ENCODE results near the gene SH3BGRL2. TPM values are rescaled to one million over a fixed set of nuclear protein-coding genes. Genes with fewer than 3 reads are reported as not detected.

SH3BGRL2 gene
- total RNA-seq, 2 experiments from 2014 or later = 0.25 TPM; not detected in 1

GRCh38 chr6:79628466-79629288, 2.5 kb upstream of the SH3BGRL2 start:
- Histone ChIP-seq H3K9me2 (ENCODE audit: insufficient read depth, low read length) (no peaks in the 10 kb centered on the region), H3K79me2 (ENCODE audit: insufficient read depth, low read depth, low read length) (no peaks in the 10 kb centered on the region), H3K9me3 (ENCODE audit: low read length) (no peaks in the 10 kb centered on the region), H3K36me3 (ENCODE audit: insufficient read depth, low read length) (no peaks in the 10 kb centered on the region), H3K4me1 (ENCODE audit: insufficient read depth, low read length, poor library complexity, severe bottlenecking) (no peaks in the 10 kb centered on the region), H3K27ac (ENCODE audit: low read depth, low read length, poor library complexity, severe bottlenecking) (no peak overlapping the region), H2AFZ (ENCODE audit: low read length) (no peak overlapping the region), H3K4me2 (ENCODE audit: low read length) (no peak overlapping the region), H4K20me1 (ENCODE audit: insufficient read depth, low read length) (no peaks in the 10 kb centered on the region), H3K4me3 (ENCODE audit: low read depth, low read length, poor library complexity, severe bottlenecking) (no peak overlapping the region)
- DNase-seq (ENCODE audit: low spot score) = no peak
- intact Hi-C loops (cut with micrococcal nuclease; ENCODE audit: unreplicated experiment) = no loop called here
- BruUV-seq (replicated peaks) = no TSS peak
- ChIA-PET CTCF (ENCODE audit: unreplicated experiment) (no interaction called here), POLR2A (no interaction called here)
- TF ChIP-seq, protein P1, sequence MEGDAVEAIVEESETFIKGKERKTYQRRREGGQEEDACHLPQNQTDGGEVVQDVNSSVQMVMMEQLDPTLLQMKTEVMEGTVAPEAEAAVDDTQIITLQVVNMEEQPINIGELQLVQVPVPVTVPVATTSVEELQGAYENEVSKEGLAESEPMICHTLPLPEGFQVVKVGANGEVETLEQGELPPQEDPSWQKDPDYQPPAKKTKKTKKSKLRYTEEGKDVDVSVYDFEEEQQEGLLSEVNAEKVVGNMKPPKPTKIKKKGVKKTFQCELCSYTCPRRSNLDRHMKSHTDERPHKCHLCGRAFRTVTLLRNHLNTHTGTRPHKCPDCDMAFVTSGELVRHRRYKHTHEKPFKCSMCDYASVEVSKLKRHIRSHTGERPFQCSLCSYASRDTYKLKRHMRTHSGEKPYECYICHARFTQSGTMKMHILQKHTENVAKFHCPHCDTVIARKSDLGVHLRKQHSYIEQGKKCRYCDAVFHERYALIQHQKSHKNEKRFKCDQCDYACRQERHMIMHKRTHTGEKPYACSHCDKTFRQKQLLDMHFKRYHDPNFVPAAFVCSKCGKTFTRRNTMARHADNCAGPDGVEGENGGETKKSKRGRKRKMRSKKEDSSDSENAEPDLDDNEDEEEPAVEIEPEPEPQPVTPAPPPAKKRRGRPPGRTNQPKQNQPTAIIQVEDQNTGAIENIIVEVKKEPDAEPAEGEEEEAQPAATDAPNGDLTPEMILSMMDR (conservative IDR thresholded peaks at IDR 0.05; ENCODE audit: low read length) = no peak
- TF ChIP-seq EZH2phosphoT487 (IDR thresholded peaks at IDR 0.05; ENCODE audit: borderline replicate concordance, low read depth, low read length) = no peak

DNA sequence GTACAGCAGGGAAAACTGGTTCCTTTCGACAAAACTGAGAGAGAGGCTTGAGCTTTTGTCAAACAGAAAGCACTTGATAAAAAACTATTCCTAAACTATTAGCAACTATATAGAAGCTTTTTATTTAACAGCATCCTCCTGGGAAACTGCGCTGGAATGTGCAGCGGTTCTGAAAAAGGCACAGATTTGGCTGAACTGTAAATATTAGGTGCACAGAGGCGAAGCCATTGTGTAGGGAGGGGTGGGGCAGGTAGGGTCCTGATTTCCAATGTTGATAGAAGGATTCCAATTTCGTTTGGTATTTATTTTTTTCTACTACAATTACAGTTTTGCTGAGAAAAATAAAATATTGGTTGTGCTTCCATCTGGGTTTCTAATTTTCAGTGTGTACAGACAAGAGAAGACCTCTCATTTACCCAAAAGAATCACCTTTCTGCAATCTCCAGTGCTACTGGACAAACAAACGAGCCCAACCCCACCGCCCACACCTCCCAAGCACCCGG, 698 bp upstream of the SH3BGRL2 start:
- Histone ChIP-seq H3K4me2 (ENCODE audit: low read length) (no peak overlapping the region), H3K4me3 (ENCODE audit: low read depth, low read length, poor library complexity, severe bottlenecking) (no peak overlapping the region), H2AFZ (ENCODE audit: low read length) (no peak overlapping the region), H3K36me3 (ENCODE audit: insufficient read depth, low read length) (no peaks in the 10 kb centered on the region), H3K4me1 (ENCODE audit: insufficient read depth, low read length, poor library complexity, severe bottlenecking) (no peaks in the 10 kb centered on the region), H3K79me2 (ENCODE audit: insufficient read depth, low read depth, low read length) (no peaks in the 10 kb centered on the region), H4K20me1 (ENCODE audit: insufficient read depth, low read length) (no peaks in the 10 kb centered on the region), H3K27ac (ENCODE audit: low read depth, low read length, poor library complexity, severe bottlenecking) (no peak overlapping the region), H3K9me2 (ENCODE audit: insufficient read depth, low read length) (no peaks in the 10 kb centered on the region), H3K9me3 (ENCODE audit: low read length) (no peaks in the 10 kb centered on the region)
- ChIA-PET POLR2A (no interaction called here), CTCF (ENCODE audit: unreplicated experiment) (interaction anchor here (0.9 kb wide), 1 partner anchor 86 kb away, joined by 3 read pairs; no protein-coding TSS in a partner anchor)
- TF ChIP-seq EZH2phosphoT487 (IDR thresholded peaks at IDR 0.05; ENCODE audit: borderline replicate concordance, low read depth, low read length) = no peak
- TF ChIP-seq, protein P1 (conservative IDR thresholded peaks at IDR 0.05; ENCODE audit: low read length) = no peak
- BruUV-seq (replicated peaks) = no TSS peak
- intact Hi-C loops (cut with micrococcal nuclease; ENCODE audit: unreplicated experiment) = no loop called here
- no peak for DNase-seq (ENCODE audit: low spot score)

DNA sequence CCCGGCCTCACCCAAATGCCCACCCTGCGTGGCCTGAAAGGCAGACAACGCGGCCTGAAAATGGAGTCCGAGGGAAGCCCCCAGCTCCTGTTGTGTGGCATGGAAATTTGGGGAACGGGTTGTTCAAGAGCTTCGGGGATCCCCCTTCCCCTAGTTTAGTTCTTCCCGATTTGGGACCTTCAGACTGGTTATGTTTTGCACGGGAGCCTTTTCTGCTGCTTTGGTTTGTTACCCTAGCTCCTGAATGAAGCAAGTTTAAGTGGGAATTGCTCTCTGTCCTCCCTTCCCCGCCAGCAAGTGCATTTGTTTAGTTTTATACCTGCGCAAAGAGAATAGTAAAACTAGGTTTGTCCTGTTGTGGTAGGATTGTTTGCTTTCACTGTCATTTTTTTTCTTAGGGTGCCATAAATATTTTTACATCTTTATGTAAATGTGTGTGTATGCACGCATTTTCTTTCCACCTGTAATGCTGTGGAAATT, 604 bp downstream of the SH3BGRL2 start:
- Histone ChIP-seq H3K79me2 (ENCODE audit: insufficient read depth, low read depth, low read length) (no peaks in the 10 kb centered on the region), H3K4me1 (ENCODE audit: insufficient read depth, low read length, poor library complexity, severe bottlenecking) (no peaks in the 10 kb centered on the region), H4K20me1 (ENCODE audit: insufficient read depth, low read length) (no peaks in the 10 kb centered on the region), H3K9me2 (ENCODE audit: insufficient read depth, low read length) (no peaks in the 10 kb centered on the region), H3K4me2 (ENCODE audit: low read length) (no peak overlapping the region), H3K9me3 (ENCODE audit: low read length) (no peaks in the 10 kb centered on the region), H3K27ac (ENCODE audit: low read depth, low read length, poor library complexity, severe bottlenecking) (no peak overlapping the region), H2AFZ (ENCODE audit: low read length) (no peak overlapping the region), H3K4me3 (ENCODE audit: low read depth, low read length, poor library complexity, severe bottlenecking) (no peak overlapping the region), H3K36me3 (ENCODE audit: insufficient read depth, low read length) (no peaks in the 10 kb centered on the region)
- POLR2A ChIA-PET = interaction anchor here (0.6 to 0.9 kb wide), 3 partner anchors 17 to 1146 kb away, joined by 3 read pairs; no protein-coding TSS in a partner anchor
- CTCF ChIA-PET (ENCODE audit: unreplicated experiment) = no interaction called here
- no TSS peak for BruUV-seq (replicated peaks)
- intact Hi-C loops (cut with micrococcal nuclease; ENCODE audit: unreplicated experiment) = no loop called here
- no peak for DNase-seq (ENCODE audit: low spot score)
- TF ChIP-seq EZH2phosphoT487 (IDR thresholded peaks at IDR 0.05; ENCODE audit: borderline replicate concordance, low read depth, low read length) = no peak
- TF ChIP-seq, protein P1 (conservative IDR thresholded peaks at IDR 0.05; ENCODE audit: low read length) = no peak

Data from OCI-LY7 (cell line).